Measurements from ENCODE around the gene GPRC5B. TPM values are rescaled to one million over a fixed set of nuclear protein-coding genes. Genes with fewer than 3 reads are reported as not detected.
A peak's percentile ranks its signal among the peaks of the same experiment; 100 is the strongest.

The GPRC5B gene
- polyA plus RNA-seq, 2 of the 4 experiments (the other 2 are of a cell fraction) = 12.8 to 19.1 TPM

GRCh38 chr16:19854543-19854876, 30.1 kb downstream of the GPRC5B start (continued):
- TF ChIP-seq ZFP36 (IDR thresholded peaks at IDR 0.05; ENCODE audit: borderline replicate concordance, partially characterized antibody) (no peak), EHF (CRISPR knock-in tag; IDR thresholded peaks at IDR 0.05) (no peak)

GRCh38 chr16:19853742-19854542, 30.7 kb downstream of the GPRC5B start:
- CTCF ChIA-PET = interaction anchor here (0.6 to 0.8 kb wide), 2 partner anchors 32 to 165 kb away, joined by 3 to 4 read pairs; no protein-coding TSS in a partner anchor
- ATAC-seq = no peak

GRCh38 chr16:19853132-19853741, 31.4 kb downstream of the GPRC5B start:
- no peak for DNase-seq (ENCODE audit: low read depth in 1 of 2, low spot score in 1 of 2)
- no peak overlapping the region for H3K4me2 ChIP-seq
- FAIRE-seq = no peak
- 0 out of 6 replicates have a peak overlapping the region, but pooled peaks of 1 of the 2 experiments have one; percentile 21 for H3K27ac ChIP-seq
- ATAC-seq = no peak
- WGBS (ENCODE audit: missing lambda C conversion rate) = 90% methylated on average over 8 of the region's 8 CpGs
- POLR2A ChIA-PET = no interaction called here
- H3K4me3 ChIP-seq = no peak overlapping the region
- H3K4me1 ChIP-seq = no peaks in the 10 kb centered on the region
- CTCF ChIA-PET = interaction anchor here (0.8 kb wide), 1 partner anchor 33 kb away, joined by 4 read pairs; no protein-coding TSS in a partner anchor
- H3K9me3 ChIP-seq = no peaks in the 10 kb centered on the region
- TF ChIP-seq REST (IDR thresholded peaks at IDR 0.05) = no peak
- TF ChIP-seq PHF8 (IDR thresholded peaks at IDR 0.05; ENCODE audit: borderline replicate concordance, low read depth) = no peak
- TF ChIP-seq EHF (CRISPR knock-in tag; IDR thresholded peaks at IDR 0.05) = no peak
- TF ChIP-seq POLR2A (IDR thresholded peaks at IDR 0.05; ENCODE audit: low read length) = no peak
- no peak for TF ChIP-seq EP300 (IDR thresholded peaks at IDR 0.05)
- TF ChIP-seq NPAS2 (CRISPR knock-in tag; IDR thresholded peaks at IDR 0.05; ENCODE audit: borderline replicate concordance) = no peak
- TF ChIP-seq CEBPB (IDR thresholded peaks at IDR 0.05) = no peak
- TF ChIP-seq, protein P1, sequence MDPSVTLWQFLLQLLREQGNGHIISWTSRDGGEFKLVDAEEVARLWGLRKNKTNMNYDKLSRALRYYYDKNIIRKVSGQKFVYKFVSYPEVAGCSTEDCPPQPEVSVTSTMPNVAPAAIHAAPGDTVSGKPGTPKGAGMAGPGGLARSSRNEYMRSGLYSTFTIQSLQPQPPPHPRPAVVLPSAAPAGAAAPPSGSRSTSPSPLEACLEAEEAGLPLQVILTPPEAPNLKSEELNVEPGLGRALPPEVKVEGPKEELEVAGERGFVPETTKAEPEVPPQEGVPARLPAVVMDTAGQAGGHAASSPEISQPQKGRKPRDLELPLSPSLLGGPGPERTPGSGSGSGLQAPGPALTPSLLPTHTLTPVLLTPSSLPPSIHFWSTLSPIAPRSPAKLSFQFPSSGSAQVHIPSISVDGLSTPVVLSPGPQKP (IDR thresholded peaks at IDR 0.05; ENCODE audit: low read depth, low read length) = no peak
- no peak for TF ChIP-seq HOXA7 (CRISPR knock-in tag; IDR thresholded peaks at IDR 0.05)
- TF ChIP-seq RFX5 (IDR thresholded peaks at IDR 0.05) = no peak
- TF ChIP-seq BCL3 (IDR thresholded peaks at IDR 0.05) = no peak
- TF ChIP-seq CTCF (IDR thresholded peaks at IDR 0.05) = no peak
- TF ChIP-seq, protein P2, sequence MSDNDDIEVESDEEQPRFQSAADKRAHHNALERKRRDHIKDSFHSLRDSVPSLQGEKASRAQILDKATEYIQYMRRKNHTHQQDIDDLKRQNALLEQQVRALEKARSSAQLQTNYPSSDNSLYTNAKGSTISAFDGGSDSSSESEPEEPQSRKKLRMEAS (IDR thresholded peaks at IDR 0.05) = no peak

More at GRCh38 chr16:19853742-19854542, 30.7 kb downstream of the GPRC5B start:
- FAIRE-seq = no peak
- 72% methylated on average over 7 of the region's 7 CpGs for WGBS (ENCODE audit: missing lambda C conversion rate)
- 0 out of 6 replicates have a peak overlapping the region, but pooled peaks of 1 of the 2 experiments have one; percentile 21 for H3K27ac ChIP-seq
- no peak for DNase-seq (ENCODE audit: low read depth in 1 of 2, low spot score in 1 of 2)
- TF ChIP-seq JUNB (IDR thresholded peaks at IDR 0.05) (no peak), RCOR1 (IDR thresholded peaks at IDR 0.05; ENCODE audit: low read depth, low read length) (no peak), FOSL2 (IDR thresholded peaks at IDR 0.05) (no peak), FOSL2 (CRISPR knock-in tag; IDR thresholded peaks at IDR 0.05) (no peak), EP300 (IDR thresholded peaks at IDR 0.05) (no peak), CBX2 (IDR thresholded peaks at IDR 0.05; ENCODE audit: borderline replicate concordance, low read depth) (no peak), RAD21 (conservative IDR thresholded peaks at IDR 0.05 in 1 of 2, IDR thresholded peaks at IDR 0.05 in 1 of 2) (no peak), ZSCAN20 (CRISPR knock-in tag; IDR thresholded peaks at IDR 0.05) (no peak), GATA3 (IDR thresholded peaks at IDR 0.05; ENCODE audit: borderline replicate concordance) (no peak), TP53 (CRISPR knock-in tag; IDR thresholded peaks at IDR 0.05) (no peak), NFE2L2 (conservative IDR thresholded peaks at IDR 0.05; ENCODE audit: low read length) (no peak), KDM5A (IDR thresholded peaks at IDR 0.05) (no peak), CEBPB (IDR thresholded peaks at IDR 0.05) (no peak), CHD4 (IDR thresholded peaks at IDR 0.05; ENCODE audit: borderline replicate concordance) (no peak), NPAS2 (CRISPR knock-in tag; IDR thresholded peaks at IDR 0.05; ENCODE audit: borderline replicate concordance) (no peak), MAZ (IDR thresholded peaks at IDR 0.05; ENCODE audit: borderline replicate concordance, low read depth, low read length) (no peak), POLR2AphosphoS2 (conservative IDR thresholded peaks at IDR 0.05; ENCODE audit: low read length) (no peak), FOSB (CRISPR knock-in tag; IDR thresholded peaks at IDR 0.05) (no peak)
- TF ChIP-seq, protein P3, sequence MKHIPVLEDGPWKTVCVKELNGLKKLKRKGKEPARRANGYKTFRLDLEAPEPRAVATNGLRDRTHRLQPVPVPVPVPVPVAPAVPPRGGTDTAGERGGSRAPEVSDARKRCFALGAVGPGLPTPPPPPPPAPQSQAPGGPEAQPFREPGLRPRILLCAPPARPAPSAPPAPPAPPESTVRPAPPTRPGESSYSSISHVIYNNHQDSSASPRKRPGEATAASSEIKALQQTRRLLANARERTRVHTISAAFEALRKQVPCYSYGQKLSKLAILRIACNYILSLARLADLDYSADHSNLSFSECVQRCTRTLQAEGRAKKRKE (CRISPR knock-in tag; IDR thresholded peaks at IDR 0.05; ENCODE audit: low read depth) = no peak
- TF ChIP-seq, protein P4, sequence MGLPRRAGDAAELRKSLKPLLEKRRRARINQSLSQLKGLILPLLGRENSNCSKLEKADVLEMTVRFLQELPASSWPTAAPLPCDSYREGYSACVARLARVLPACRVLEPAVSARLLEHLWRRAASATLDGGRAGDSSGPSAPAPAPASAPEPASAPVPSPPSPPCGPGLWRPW (IDR thresholded peaks at IDR 0.05) = no peak
- TF ChIP-seq, protein P2 (IDR thresholded peaks at IDR 0.05) = no peak
- no peak overlapping the region for H3K4me3 ChIP-seq
- no peaks in the 10 kb centered on the region for H3K4me1 ChIP-seq
- H3K9me3 ChIP-seq = no peaks in the 10 kb centered on the region
- no peak overlapping the region for H3K4me2 ChIP-seq
- POLR2A ChIA-PET = no interaction called here
